SK-MEL-5 (cell line): Measurements from ENCODE around the gene TGFB2. TPM values are rescaled to one million over a fixed set of nuclear protein-coding genes. Genes with fewer than 3 reads are reported as not detected.

Experiments used
- DNase-seq: peaks from one replicate; pipeline ENCODE4 v3.0.0-alpha.2; 2016; ENCODE audit warnings: low read depth, low spot score
- in situ Hi-C: cut with HindIII; loops from 2 replicates; pipeline ENCODE4 v1.10.0; 2016; ENCODE audit warnings: low sequenced_read_pairs, high pct_unique_total_duplicates, low pct_unique_long_range_greater_than_20kb
- total RNA-seq: library from RNA; depleted of rRNA; stranded (reverse); fragments of >200 nt; shearing (Covaris generic); gene quantifications from 2 replicates; pipeline ENCODE4 v1.2.3, GENCODE V29; 2014

Gene TGFB2
- total RNA-seq, 1 experiment from 2014 or later, result 1.8 TPM

DNA sequence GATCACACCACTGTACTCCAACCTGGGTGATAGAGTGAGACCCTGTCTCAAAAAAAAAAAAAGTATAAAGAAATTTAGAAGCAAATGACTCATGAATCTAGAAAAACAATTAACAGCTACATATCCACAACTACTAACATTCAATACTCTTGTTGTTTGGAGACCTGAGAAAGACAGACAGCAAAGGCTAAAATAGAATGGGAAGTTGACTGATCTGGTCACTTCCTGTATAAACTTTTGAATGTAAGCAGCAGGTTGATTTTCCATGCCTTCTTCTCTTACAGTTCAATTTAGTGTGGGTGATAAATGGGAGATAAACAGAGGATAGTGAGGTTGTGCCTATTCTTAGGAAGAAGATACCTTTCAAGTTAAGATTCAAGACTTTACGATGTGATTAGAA lies 85.2 kb downstream of the TGFB2 start:
- in situ Hi-C loops, result no loop called here
- DNase-seq, result no peak

DNA sequence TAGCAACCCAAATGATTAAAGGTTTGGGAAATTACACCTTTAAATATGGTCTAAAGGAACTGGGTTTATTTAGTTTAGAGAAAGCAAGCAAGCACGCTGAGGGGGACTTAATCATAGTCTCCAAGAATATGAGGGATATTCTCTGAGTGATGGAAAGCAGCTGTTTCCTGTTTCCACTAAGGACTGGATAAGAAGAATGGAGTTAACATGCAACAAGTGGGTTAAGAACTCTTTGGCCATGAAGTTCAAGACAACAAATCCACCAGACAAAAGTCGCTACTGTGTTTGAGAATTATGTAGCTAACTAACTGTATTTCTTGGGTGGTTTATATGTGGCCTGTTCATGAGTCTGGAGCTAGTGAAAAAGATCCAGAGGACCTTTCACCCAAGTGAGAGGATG lies 85.7 kb downstream of the TGFB2 start:
- in situ Hi-C loops, result no loop called here
- DNase-seq, result no peak

DNA sequence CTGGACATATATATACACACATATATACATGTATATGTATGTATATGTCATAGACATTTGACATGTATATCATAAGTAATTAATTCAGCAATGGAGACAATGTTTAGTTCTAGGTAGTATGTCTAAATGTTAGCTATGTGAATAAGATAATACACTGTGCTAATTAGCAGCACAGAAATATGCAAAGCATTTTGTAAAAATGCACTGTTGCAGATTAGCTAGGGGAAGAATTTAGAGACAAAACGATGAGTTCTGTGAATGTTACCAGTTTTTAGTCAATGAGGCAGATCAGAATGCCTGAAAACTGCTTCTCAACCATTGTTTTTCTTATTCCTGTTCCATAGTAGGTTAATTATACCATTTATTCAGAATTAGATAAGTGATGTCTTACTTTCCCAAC lies 86.3 kb downstream of the TGFB2 start:
- DNase-seq, result no peak
- in situ Hi-C loops, result no loop called here

DNA sequence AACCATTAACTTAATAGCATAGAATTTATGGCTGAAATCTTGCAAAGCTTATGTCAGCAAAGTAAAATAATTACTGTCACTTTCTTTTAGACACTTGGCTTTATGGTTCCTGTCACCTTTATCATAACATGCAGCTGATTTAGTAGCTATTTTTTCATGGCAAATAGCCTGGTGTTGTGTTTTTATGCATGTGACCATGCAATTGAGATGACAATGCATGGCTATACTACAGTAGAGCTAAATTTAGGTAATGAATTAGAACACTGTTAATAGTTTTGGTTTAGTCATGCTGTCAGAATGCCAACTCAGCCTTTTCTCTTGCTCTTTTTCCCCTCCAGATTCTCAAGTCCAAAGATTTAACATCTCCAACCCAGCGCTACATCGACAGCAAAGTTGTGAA lies 88.6 kb downstream of the TGFB2 start:
- in situ Hi-C loops, result no loop called here
- peak; percentile 7 for DNase-seq

DNA sequence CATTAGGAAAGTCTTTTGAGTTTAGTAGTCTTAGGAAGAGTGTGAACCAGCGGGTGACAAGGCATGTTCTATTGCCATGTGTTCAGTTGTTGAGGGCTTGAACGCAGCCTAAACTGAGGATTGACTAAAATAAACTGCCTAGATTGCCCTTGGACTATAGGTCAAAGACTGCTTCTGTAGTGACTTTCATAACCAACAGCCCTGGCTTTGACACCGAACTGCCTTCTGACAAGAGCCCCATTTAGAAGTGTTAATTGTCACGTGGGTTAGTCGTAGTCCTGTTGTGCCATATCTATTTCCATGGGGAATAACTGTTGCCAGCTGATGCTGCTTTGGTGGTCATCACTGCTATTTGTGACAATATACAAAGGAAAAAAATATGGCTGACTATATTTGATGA lies 90.4 kb downstream of the TGFB2 start:
- peak; percentile 51 for DNase-seq
- in situ Hi-C loops, result no loop called here

DNA sequence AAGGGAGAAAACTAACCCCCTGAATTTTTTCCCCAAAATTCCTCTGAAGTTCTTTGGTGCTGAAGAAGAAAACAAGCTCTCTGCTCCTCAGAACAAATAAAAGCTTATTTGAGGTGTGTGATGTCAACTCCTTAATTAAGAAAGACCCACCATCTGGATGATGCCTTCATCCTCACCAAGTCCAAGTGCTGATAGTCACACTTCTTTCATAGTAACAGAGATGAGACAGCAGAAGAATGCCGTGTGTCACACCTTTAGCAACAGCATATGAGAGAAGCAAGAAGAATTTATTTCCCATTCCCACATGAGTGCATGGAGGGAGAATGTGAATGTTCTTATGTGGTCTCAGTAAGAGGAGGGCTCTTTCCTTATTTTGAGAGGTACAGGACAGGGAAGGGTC lies 91.2 kb downstream of the TGFB2 start:
- in situ Hi-C loops, result no loop called here
- no peak for DNase-seq

DNA sequence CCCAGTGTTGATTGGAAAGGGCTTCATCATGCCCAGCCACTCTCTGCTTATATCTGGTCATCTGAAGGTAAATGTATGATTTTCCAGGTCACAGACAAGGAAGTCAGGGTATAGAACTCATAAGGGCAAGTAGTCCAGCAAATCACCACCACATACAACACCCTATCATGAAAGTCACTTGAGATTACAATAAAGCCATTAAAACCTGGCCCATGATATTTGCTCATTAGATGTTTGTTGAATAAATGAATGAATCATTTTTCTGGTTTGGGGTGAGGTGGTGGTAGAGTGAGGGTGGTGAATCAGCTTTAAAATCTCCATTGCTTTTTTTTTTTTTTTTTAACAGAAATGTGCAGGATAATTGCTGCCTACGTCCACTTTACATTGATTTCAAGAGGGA lies 91.9 kb downstream of the TGFB2 start:
- in situ Hi-C loops, result no loop called here

DNA sequence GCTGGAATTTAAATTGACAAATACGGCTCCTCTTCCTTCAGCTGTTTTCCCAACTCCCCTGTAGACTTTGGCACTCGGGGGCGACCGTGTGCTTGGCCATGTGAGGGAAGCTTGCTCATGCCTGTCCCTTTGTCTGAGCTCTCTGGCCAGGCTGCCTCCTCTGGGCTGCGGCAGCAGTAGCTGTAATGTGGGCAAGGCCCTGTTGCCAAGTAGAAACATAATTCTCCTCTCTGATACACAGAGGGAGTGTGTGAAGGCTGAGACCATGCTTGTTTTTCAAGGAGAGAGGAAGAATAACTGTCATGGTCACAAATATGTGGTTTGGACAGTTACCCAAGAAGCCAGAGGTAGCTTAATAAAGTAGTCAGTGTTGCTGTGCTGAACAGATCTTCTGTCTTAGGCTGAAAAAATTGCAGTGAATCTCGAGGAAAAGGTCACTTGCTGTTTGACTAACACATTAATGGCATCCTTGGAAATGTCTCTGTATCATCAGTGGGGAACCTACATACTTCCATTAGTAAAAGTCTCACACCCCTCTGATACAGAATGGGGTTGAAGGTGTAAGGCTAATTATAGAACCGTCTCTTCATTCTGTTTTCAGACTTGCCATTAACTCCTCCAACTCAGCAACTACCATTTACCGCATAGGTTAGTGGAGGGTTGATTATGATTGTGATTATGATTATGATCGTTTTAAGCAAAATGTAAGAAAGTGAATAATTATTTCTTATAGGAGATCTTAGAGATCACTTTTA lies 94.6 kb downstream of the TGFB2 start:
- in situ Hi-C loops, result no loop called here
- peak; percentile 91 for DNase-seq

More for the DNA sequence above, 91.9 kb downstream of the TGFB2 start:
- no peak for DNase-seq

DNA sequence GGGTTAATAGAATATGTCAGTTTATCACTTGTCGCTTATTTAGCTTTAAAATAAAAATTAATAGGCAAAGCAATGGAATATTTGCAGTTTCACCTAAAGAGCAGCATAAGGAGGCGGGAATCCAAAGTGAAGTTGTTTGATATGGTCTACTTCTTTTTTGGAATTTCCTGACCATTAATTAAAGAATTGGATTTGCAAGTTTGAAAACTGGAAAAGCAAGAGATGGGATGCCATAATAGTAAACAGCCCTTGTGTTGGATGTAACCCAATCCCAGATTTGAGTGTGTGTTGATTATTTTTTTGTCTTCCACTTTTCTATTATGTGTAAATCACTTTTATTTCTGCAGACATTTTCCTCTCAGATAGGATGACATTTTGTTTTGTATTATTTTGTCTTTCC lies 98.1 kb downstream of the TGFB2 start:
- no peak for DNase-seq
- in situ Hi-C loops, result no loop called here

DNA sequence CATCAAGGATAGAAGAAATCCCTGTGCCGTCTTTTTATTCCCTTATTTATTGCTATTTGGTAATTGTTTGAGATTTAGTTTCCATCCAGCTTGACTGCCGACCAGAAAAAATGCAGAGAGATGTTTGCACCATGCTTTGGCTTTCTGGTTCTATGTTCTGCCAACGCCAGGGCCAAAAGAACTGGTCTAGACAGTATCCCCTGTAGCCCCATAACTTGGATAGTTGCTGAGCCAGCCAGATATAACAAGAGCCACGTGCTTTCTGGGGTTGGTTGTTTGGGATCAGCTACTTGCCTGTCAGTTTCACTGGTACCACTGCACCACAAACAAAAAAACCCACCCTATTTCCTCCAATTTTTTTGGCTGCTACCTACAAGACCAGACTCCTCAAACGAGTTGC lies 99.0 kb downstream of the TGFB2 start:
- in situ Hi-C loops, result no loop called here
- DNase-seq, result no peak

DNA sequence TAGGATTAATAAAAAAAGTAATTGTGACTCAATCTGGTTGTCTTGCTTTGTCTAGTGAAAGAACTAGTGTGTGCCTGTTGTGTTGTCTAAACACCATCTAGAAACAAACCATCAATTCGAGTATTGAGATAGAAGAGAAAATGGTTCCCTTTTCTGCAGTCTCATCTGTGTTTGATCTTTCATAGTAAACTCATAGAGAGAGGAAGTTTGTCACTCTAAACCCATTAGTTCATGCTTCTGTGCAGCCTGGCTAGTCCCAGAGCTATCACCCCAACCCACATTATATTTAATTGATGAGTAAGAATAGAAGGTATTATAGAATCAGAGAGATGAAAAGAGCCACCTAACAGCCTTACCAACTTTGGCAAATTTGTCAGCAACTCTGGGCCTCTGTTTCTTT lies 99.5 kb downstream of the TGFB2 start:
- DNase-seq, result no peak
- in situ Hi-C loops, result no loop called here

DNA sequence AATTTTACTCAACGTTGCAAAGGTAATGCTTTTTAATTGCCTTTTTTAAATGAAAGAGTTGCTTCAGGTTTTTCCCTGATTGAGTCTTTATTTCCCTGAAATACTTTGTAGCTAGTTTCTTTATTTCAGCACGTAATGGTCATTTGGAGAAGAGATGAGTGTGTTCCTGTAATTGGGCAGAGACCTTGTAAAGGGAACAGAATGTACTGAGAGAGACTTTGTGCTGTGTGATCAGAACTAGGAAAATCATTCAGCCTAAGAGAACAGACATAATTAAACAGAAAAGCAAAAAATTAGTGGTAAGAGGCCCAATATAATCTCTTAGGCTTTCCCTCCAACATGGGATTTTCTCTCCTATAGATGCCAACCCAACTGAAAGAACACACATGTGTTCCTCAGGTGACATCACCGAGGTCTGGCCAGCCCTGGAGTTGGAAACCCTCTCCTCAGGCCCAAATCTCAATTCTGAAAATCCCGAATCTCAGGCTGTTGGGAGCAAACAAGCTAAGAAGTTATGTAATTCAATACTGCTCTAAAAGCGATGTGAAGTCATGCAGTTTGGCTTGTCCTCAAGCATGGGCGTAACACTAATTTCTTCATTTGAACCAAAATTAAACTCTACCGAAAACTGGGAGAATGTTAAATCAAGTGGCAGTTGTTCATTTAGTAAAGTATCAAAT lies 102.0 kb downstream of the TGFB2 start:
- DNase-seq, result no peak
- in situ Hi-C loops, result no loop called here

DNA sequence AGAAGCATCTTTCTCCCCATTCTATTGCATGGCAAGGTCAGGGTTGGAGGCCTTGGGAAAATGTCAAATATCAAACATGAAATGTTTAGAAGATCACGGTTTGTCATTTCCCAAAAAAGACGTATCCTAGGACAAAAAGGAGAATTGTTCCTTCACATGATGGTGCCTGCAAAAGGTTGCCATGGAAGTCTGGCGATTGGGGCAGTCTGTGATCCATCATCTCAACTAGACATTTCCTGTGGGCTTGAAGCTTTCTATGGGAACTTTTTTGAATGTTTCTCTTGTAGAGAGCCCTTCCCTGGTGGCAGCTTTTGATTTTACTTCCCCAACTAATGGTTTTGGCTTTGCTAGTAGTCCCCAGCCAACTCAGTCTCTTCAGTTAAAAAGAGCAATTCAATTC lies 106.3 kb downstream of the TGFB2 start:
- peak; percentile 65 for DNase-seq
- in situ Hi-C loops, result no loop called here

DNA sequence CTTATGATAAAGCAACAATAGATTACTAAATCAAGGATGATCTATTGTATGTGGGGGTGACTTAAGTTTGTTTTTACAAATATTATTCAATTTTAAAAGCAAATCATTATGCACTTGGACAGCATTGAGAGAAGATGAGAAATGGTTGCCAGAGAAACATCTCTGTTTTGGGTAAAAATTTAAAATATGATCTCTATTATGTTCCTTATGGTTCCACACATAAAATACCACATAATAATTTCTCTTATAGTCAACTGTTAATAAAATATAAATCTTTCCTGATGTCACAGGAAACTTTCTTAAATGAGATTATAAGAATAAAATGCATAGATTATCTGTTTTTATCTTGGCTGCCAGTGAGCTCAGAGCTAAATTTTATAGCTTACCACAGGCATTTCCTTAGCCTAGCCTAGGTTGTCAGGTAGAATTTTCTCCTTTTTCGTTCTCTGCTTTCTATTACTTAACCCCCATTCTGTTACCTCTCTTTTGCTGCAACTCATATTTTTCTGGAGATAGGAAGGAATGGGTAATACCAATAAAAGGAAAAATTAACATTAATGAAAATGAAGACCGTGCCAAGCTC lies 109.7 kb downstream of the TGFB2 start:
- no peak for DNase-seq
- in situ Hi-C loops, result no loop called here

DNA sequence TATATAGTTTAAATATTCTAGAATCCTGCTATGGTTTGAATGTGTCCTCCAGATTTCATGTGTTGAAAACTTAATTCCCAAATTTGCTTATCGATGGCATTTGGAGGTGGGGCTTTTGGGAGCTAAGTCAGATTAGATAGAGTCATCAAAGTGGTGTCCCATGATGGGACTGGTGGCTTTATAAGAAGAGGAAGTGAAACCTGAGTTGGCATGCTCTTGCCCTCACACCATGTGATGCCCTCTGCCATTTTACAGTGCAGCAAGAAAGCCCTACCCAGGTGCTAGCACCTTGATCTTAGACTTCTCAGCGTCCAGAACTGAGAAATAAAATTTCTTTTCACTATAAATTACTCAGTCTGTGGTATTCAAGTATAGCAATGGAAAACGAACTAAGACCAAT lies 111.3 kb downstream of the TGFB2 start:
- in situ Hi-C loops, result no loop called here
- no peak for DNase-seq

DNA sequence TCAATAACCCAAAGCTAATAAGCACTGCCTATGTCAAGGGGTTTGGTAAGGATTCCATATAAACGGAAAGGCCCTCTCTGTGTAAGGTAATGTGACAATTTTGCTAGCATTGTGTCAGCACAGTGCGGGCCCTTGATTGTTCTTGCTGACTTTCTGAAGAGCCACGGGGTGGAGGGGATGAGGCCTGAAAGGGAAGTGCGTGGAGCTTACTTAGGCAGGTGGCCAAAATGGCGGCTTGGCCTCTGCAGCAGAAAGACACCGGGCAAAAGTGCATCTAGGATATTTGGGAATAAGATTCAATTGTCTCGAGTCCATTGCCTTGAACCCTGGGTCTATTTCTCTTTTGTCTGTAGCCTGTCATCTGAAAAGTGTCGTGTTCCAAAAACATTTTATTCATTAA lies 114.3 kb downstream of the TGFB2 start:
- no peak for DNase-seq
- in situ Hi-C loops, result no loop called here

DNA sequence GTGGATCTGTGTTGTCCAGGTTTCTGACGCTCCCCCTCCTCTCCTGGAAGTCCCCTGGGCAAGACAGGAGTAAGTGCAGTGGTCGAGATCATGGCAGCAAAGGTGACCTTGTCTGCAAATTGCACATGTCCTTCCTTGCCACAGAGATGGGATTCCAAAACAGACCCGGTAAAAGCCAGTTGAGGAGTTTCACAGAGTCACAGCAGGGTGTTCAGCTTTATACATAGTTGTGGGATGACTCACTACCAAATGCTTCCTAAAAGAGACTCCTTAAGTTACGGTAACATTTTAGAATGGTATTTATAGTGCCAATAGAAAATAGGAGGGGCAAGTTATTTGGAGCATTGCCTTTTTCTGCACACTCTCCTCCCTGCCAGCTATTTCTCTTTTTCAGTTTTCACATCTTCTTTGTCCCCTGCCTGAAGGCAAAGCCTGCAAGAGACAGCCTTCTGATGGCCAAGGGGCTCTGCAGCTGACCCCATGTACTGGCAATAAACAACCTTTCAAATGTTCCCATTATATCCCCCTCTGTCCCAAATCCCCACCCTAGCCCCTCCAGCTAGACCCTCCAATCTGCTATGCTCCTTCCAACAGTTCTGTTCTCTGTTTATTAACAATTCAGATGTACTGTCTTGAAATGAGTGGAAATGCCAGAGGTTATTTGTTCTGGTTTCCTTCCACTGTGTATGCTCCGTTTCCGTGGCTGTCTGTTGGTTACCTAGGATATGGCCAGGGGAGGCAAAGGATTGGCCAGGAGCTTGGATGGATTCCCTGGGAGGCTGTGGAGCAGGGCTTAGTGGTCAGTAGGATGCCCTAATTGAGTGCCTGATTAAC lies 115.0 kb downstream of the TGFB2 start:
- in situ Hi-C loops, result no loop called here
- peak; percentile 82 for DNase-seq

DNA sequence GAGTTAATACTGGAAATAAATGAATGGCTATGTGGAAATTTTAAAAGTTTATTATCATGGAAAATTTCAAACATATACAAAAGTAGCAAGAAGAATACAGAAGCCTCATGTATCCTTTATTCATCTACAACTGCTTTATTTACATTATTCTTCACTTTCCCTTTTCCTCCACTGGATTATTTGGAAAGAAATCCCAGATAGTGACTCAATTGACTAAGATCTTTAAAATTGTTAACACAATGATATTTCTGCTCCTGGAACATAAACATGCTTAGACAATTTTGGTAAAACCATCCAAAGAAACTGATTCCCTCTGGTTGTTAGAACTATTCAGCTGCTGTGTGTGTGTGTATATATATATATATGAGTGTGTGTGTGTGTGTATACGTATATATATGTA lies 116.2 kb downstream of the TGFB2 start:
- no peak for DNase-seq
- in situ Hi-C loops, result no loop called here
